NCI-H2196 (cell line): ENCODE data around the gene FOXA2.
"Not testable (repeated sequence)": the region's sequence is repeated elsewhere in the genome, so short reads cannot be mapped to it uniquely, and the experiment has no call there.

Experiments
- DNase-seq: peaks from one replicate; lab custom pipeline; 2025; ENCODE audit not compliant: unreplicated experiment; lab: John Stamatoyannopoulos, UW

Gene FOXA2

GRCh38 chr20:22584522-22584921 lies at the start of gene FOXA2:
FOXA2 (minus strand) TSS chr20:22584572; CDS start chr20:22584278, 294 bp downstream.
- DNase-seq = peak; percentile 86

DNA sequence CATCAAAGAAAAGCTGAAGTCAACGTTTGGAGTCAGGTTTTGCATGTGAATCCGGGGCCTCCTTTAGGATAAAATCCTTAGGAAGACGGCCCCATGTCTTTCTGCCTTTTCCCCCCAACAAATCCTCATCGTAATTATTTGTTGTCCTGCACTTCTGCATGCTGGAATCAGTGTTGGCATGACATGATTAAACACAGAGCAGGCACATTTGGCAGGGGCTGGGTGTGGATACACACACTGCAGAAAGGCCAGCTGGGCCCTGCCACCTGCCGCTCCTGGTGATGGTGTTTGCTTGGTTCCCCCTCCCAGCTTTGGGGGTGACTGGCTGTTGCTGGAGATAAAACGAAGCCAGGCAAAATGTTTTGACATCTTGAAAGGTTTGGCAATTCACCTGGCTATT lies 46.3 kb upstream of the FOXA2 start:
- peak; percentile 59 for DNase-seq

DNA sequence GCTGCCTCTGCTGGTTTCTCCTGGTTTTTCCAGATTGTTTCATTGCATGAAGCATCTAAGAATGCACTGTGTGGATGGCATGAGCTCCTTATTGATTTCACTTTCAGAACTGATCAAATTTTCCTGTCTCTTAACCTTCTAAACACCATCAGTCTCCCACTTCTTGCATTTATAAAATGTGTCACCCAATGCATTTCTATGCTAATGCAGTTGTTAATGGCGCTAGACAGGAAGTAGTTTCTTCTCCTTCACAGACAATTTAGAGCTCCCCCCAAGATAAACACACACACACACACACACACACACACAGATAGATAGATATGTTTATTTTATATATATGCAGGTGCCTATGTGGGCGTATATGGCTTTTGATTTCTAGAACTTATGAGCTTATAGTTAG lies 45.6 kb upstream of the FOXA2 start:
- no peak for DNase-seq

- DNase-seq = no peak
Measured at GRCh38 chr20:22629447-22629846, 45.1 kb upstream of the FOXA2 start.

GRCh38 chr20:22626496-22626895 lies 42.1 kb upstream of the FOXA2 start:
- DNase-seq = no peak

- DNase-seq = peak; percentile 61
Measured at GRCh38 chr20:22623211-22623610, 38.8 kb upstream of the FOXA2 start.

DNA sequence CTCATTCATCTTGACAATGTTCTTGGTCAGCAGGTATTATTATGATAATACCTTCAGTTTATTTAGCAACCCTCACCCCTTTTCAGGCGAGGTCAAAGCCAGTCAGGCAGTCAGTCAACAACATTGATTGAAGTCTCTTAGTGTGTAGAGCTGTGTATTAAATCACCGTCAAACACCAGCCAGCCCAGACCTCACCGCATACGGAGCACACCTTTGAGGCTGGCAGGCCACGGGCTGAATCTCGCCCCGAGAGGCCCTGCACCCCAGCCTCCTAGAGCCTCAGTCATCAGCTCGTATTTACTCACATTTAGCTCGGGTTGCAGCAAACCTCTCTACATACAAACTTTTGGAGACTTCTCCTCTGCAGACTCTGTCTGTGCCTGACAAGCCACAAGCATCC lies 36.0 kb upstream of the FOXA2 start:
- no peak for DNase-seq

DNA sequence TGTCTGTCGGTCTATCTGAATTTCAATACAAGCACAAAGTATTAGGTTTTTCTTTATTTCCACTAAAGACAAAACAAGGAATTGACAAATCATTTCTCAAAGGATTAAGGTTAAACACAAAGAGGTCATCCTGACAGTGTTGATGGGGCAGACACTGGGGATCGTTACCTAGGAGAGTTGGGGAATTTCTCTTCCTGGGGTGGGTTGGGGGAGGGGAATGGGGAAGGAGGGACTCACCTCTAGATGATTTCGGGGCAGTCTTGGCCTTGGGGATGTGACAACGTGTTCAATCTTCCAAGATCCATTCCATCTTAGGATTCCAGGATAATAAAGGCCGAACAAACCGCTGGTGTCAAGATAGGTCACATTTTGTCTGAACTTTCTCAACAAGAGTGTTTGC lies 35.4 kb upstream of the FOXA2 start:
- no peak for DNase-seq

DNA sequence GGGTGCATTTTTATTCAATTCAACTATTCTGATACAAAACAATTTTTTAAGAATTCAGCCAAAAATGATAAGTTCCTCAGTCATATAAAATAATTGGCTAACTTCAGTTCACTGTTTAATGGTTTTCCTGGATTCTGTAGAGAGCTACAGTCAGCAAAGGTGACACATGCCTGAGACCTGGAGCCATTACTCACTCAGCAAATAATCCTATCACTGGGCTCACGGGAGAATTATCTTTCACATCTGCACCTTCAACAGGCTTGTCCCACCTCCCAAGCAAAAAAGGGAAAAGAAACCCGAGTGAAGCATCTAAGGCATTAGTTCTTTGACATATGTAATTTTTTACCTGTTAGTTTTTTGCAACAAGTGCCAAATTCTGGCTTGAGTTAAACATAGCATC lies 34.9 kb upstream of the FOXA2 start:
- no peak for DNase-seq

DNA sequence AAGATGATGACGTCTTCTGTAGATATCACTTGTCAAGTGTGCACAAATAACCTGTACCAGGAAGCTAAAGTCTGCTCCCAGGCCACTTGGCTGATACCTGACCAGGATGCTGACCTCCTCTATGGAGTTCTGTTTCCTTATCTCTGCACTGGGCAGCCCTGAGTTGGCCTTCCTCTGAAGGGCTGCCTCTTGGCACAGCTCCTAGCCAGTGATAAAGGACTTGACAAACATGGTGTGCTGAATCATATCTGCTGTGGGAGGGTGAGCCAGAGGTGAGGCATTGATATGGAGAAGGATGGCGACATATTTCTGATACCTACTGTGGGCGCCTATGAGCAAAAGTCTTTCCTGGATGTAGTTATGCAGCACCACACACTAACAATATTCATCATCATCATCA lies 32.8 kb upstream of the FOXA2 start:
- peak; percentile 84 for DNase-seq

DNA sequence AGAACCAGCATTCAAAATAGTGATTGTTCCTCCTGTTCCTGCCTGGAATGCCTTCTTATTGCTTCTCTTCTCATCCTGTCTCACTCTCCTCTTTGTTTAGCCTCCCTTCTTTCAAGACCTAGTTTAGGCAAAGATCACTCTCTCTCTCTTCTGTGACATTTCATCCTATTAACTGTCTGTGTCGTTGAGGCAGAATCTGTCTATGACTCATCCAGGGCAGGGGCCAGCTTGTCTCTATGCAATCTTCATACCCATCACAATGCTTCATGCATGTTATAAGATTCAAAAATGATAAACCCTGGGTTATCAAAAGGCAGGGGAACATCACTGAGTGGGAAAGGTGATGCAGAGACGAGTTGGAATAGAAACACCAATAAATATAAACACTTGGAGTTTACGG lies 32.2 kb upstream of the FOXA2 start:
- DNase-seq = no peak

DNA sequence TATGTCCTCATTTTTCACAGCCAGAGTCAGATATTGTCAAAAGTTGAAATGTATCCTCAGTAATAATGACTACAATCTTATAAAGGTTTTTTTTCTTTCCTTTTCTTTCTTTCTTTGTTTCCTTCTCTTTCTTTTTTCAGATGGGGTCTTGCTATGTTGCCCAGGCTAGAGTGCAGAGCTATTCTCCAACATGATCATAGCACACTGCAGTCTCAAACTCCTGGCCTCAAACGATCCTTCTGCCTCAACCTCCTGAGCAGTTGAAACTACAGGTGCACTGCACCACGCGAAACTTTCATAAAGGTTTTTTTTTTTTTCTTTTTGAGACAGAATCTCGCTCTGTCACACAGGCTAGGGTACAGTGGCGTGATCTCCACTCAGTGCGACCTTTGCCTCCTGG lies 31.1 kb upstream of the FOXA2 start:
- DNase-seq = no peak

DNA sequence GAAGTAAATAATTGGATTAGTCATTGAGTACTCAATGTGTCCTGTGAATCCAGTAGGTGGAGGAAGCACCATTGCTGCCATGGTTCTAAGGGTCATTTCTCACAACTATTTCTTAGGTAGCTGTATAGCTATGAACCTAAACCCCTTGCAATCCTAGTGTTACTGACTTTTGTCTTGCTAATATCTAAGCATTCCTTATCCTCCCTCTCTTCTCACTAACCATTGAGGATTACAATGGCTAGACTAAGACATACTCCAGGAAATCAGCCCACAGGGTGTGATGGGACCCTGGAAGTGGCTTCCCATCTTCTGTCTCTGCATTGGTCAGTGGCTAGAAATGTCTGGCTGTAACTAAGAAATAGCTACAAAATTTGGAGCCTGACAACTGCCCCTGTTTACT lies 27.3 kb upstream of the FOXA2 start:
- no peak for DNase-seq

GRCh38 chr20:22607695-22608094 lies 23.3 kb upstream of the FOXA2 start:
- no peak for DNase-seq

DNA sequence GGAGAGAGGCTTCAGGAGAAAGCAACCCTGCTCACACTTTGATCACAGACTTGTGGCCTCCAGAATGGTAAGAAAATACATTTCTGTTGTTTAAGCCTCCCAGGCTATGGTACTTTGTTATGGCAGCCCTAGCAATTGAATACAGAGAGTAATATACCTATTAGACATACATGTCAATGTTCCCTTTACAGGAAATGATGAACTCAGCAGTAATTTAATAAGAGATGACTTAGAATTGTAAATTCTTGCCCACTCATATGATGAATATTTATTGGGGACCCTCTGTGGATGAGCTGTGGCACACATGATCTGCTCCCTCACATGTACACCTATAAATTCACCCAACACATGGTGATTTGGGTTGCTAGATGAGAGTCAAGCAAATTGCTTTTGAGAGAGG lies 20.4 kb upstream of the FOXA2 start:
- DNase-seq = no peak

DNA sequence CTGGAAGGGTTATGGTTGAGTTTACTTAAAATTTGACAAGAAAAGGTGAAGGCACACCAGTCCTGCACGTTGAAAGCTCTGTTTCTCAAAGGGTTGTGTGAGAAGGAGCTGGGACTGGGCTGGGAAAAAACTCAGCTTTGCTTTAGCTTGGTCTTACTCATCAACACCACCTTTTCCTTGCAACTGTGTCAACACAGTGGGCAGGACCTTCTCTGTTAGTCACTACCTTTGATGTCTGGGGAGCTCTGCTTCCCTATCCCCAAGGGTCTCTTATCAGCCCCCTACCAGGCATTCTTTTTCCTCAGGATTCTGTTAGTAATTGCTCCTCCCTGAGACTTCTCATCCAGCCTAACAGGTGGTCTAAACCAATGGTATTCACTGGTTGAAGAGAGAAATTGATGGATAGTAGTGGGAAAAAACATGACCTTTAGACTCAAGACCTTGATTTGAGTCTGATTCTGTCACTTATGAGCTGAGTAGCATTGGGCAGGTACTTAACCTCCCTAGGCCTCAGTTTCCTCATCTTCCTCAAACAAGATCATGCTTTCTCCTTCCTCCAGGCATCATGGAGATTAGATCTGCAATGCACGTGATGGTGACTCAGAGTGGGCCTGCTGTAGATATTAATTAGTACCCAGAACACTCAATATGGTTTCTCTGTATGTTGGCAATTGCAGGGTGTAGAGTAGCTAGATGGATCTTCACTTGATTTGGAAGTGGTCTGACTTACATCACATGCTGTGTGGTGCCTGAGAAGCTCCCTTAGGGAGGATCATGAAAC lies 17.2 kb upstream of the FOXA2 start:
- no peak for DNase-seq

- not testable (repeated sequence) for DNase-seq
Measured at GRCh38 chr20:22599258-22599657, 14.9 kb upstream of the FOXA2 start.

DNA sequence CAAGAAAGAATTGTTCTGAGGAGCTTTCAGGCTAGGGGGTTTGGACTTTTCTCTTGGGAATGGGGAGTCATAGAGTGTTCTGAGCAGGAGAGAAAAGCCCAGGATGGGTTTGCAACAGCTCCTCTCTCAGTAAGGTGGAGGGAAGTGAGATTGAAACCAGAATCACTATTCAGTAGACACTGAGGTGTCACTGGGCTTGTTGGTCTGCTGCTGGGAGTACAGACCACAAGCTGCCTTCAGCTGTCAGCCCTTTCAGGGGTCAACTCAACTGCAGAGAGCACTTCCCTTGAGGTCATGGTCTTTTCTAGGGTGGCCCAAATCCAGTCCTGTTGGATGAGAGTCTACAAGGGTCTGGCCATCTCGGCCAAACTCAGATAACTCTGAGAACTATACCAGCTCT lies 12.9 kb upstream of the FOXA2 start:
- DNase-seq = no peak

GRCh38 chr20:22590662-22591061 lies 6.3 kb upstream of the FOXA2 start:
- DNase-seq = no peak

DNA sequence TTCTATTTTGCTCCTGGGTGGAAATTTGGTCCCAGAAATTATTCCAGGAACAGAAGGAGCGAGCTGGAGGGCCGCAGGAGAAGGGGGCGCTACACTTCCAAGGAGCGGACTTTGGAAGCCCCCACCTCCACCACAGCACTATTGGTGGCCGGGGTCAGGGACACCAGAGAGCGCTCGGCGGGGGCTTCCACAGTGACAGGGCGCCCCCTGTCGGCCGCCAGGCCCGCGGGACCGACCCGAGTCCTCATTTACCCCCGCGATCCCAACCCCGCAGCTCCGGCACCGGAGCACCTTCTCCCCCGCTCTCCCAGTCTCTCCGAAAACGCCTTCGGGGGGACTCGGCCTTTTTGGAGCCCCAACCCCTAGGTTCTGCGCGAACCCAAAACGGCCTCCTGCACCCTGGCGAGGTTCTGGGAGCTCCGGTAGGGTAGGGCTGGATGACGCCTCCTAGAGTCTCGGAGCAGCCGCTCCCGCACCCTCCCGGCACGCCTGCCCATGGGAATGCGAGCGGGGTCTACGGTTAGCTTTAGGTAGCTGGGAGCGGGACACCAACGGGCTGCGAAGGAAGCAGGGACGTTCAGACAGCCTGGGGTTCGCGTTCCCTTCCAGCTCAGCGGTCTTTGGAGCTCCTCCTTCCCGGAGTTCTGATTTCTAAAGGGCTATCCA lies 2.4 kb upstream of the FOXA2 start:
- no peak for DNase-seq

DNA sequence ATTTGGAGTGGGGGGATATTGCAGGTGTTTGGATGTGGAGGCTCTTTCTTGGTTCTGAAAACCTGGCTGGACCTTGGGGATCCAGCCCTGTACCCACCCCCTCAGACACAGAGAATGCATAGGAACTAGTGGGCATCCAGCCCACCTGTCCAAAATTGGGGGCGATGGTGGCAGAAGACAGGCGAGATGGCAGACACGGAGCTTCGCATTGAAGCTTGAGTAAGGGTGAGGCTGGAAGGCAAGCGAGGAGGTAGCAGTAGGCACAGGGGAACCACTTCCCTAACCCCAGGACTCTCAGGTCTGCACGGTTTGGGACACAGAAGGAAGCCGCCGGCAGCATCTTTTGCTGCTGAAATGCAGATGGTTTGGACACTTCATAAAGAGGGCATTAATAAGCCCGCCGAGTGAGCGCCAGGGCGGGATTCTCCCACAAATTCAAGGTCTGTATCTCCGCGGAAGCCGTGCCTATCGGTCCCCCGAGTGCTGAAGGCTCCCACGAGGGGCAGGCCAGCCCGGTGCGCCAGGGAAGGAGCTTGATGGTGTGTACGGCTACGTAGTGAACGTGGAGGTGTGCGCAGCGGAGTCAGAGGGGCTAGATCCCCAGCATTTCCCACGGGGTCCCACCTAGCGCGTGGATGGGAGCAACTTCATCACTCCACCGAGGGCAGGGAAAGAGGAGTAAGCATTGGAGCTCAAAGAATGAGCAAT lies 1.6 kb upstream of the FOXA2 start:
- no peak for DNase-seq
